CD4-positive, alpha-beta memory T cell (primary cell): ENCODE results near the gene FAM81A. TPM values are rescaled to one million over a fixed set of nuclear protein-coding genes. Genes with fewer than 3 reads are reported as not detected.
"Not testable (repeated sequence)": the region's sequence is repeated elsewhere in the genome, so short reads cannot be mapped to it uniquely, and the experiment has no call there.

ENCODE experiments used
- CTCF ChIA-PET: fragments of 350-600 bp; sonication (Branson Sonifier 250); formaldehyde crosslinking; loops from one replicate; lab custom pipeline; 2021; ENCODE audit warnings: inconsistent platforms; ENCODE audit not compliant: partially characterized antibody; lab: Charles Lee
- POLR2A ChIA-PET: fragments of 350-600 bp; sonication (Branson Sonifier 250); formaldehyde crosslinking; loops from one replicate; lab custom pipeline; 2021; ENCODE audit not compliant: partially characterized antibody; lab: Charles Lee
- DNase-seq, 5 donors: peaks; one replicate each; pipeline versions ENCODE4 v3.0.0 to v3.0.0-alpha.2; 2020 to 2022; ENCODE audit warnings: mixed read lengths in 1 of 5
- H3K27ac ChIP-seq: one replicate; pipeline ENCODE4 v1.7.0; 2013; ENCODE audit warnings: low read depth, low read length
- H3K27me3 ChIP-seq: 2 replicates; pipeline ENCODE4 v1.7.0; 2013; ENCODE audit warnings: mild to moderate bottlenecking, low read length, moderate library complexity; ENCODE audit not compliant: insufficient read depth
- H3K36me3 ChIP-seq: 2 replicates; pipeline ENCODE4 v1.7.0; 2013; ENCODE audit warnings: mild to moderate bottlenecking, low read length, moderate library complexity; ENCODE audit not compliant: insufficient read depth
- H3K4me1 ChIP-seq: 2 replicates; pipeline ENCODE4 v1.7.0; 2013; ENCODE audit warnings: mild to moderate bottlenecking, low read length, moderate library complexity; ENCODE audit not compliant: insufficient read depth
- H3K4me3 ChIP-seq, 2 donors: one replicate each; pipeline ENCODE4 v1.7.0; 2013; ENCODE audit warnings: low read length in 2 of 2, mild to moderate bottlenecking in 1 of 2
- H3K9me3 ChIP-seq, 2 donors: one replicate each; pipeline ENCODE4 v1.7.0; 2013; ENCODE audit warnings: low read length in 2 of 2, control low read depth in 1 of 2; ENCODE audit not compliant: control insufficient read depth in 1 of 2
- H3K27ac Mint-ChIP-seq, 7 donors: one replicate each; pipeline ENCODE4 v1.8.0; 2020 to 2021; ENCODE audit warnings: mixed read lengths in 7 of 7, mild to moderate bottlenecking in 6 of 7, inconsistent platforms in 3 of 7, moderate library complexity in 3 of 7
- H3K27me3 Mint-ChIP-seq, 2 donors: one replicate each; pipeline ENCODE4 v1.8.0; 2020 to 2021; ENCODE audit warnings: mixed read lengths in 2 of 2
- H3K36me3 Mint-ChIP-seq, 2 donors: one replicate each; pipeline ENCODE4 v1.8.0; 2020 to 2021; ENCODE audit warnings: mixed read lengths in 2 of 2, inconsistent platforms in 1 of 2, mild to moderate bottlenecking in 1 of 2
- H3K4me1 Mint-ChIP-seq, 4 donors: one replicate each; pipeline ENCODE4 v1.8.0; 2020 to 2021; ENCODE audit warnings: mixed read lengths in 4 of 4, mild to moderate bottlenecking in 1 of 4
- H3K4me3 Mint-ChIP-seq, 8 donors: one replicate each; pipeline ENCODE4 v1.8.0; 2020 to 2021; ENCODE audit warnings: mixed read lengths in 8 of 8, mild to moderate bottlenecking in 7 of 8, moderate library complexity in 6 of 8, inconsistent platforms in 3 of 8
- H3K9me3 Mint-ChIP-seq, 8 donors: one replicate each; pipeline ENCODE4 v1.8.0; 2020 to 2021; ENCODE audit warnings: mixed read lengths in 8 of 8, mild to moderate bottlenecking in 5 of 8, inconsistent platforms in 3 of 8, moderate library complexity in 1 of 8
- intact Hi-C: fragments of 100-400 bp; cut with micrococcal nuclease; formaldehyde crosslinking; loops from one replicate; pipeline ENCODE4 v1.15.1; 2023
- polyA plus RNA-seq, 2 donors: library from polyadenylated mRNA; unstranded; fragments of 300-500 nt; fragmentation: Illumina TruSeq; gene quantifications; one replicate each; pipeline ENCODE4 v1.2.3, GENCODE V29; 2021
- total RNA-seq, 2 experiments: library from RNA; stranded (reverse); gene quantifications; one replicate each; pipeline ENCODE4 v1.2.3, GENCODE V29; 2021

FAM81A gene
- total and polyA plus RNA-seq, 4 experiments from 2014 or later = not detected

DNA sequence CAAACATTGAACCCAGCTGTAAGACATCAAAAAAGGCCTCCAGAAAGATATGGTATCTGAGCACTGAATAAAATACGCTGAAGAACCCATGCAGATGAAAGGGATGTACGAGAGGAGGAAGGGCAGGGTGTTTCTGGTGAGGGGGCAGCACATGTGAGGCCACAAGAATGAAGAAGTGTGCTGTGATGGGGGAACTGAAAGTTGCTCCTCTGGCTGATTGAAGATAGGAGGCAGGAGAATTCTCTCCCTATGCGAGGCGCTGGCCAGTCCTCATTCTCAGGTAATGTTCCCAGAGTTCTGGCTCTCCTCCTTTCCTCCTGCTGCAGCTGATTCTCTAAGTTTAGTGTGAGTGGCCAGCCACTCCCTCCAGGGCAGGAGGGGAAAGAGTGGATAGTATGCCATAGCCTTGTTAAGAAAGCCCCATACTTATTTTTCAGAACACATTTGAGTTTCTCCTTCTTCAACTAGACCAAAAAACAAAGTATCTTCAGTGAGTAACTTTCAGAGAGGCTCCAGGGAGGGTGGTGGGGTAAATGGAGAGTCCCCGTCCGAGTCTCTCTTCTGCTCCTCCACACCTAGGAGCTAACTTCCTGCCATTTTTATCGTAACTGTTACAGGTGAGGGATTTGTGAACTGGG is 38.4 kb upstream of the FAM81A start:
- Mint-ChIP-seq H3K9me3 (no peaks in the 10 kb centered on the region), H3K4me3 (no peak overlapping the region), H3K36me3 (no peaks in the 10 kb centered on the region), H3K27ac (no peak overlapping the region), H3K4me1 (no peaks in the 10 kb centered on the region), H3K27me3 (peaks cover 14% of the 10 kb centered on the region in 2 donors)
- ChIA-PET CTCF (no interaction called here), POLR2A (interaction anchor here (0.9 kb wide), 1 partner anchor 9 kb away, joined by 3 read pairs; no protein-coding TSS in a partner anchor)
- DNase-seq = no peak
- Histone ChIP-seq H3K4me3 (no peak overlapping the region), H3K4me1 (no peaks in the 10 kb centered on the region), H3K9me3 (no peaks in the 10 kb centered on the region), H3K27me3 (no peaks in the 10 kb centered on the region), H3K27ac (no peak overlapping the region), H3K36me3 (no peaks in the 10 kb centered on the region)
- intact Hi-C loops = no loop called here

DNA sequence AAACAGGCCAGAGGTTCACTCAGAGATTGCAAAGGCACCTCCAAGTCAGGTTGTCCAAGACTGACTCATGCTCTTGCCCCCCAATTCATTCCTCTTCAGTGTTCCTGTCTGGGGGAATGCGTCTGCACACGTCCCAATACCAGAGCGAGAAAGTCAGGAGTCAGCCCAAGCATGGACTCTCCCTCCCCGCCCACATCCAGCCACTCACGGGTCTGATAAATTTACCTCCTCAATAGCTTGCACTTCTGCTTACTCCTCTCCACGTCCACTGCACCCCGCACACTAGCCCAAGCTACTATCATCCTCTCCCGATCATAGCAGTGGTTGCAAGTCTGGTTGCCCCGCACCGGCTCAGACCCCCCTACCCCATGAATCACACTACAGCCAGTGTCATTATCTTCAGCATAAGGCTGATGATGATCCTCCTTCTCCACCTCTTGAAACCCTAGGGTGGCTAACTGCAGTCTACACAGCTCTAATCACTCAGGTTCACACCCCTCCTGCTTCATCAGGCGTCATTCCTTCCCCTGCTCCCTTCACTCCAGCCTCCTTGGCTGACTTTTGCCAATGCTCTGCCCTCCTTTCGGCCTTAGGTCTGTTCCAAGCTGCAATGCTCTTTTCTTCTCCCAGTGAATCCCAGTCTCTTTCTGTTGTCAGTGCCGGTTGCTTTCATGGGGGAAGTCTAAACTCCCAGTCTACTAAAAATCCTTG is 37.7 kb upstream of the FAM81A start:
- ChIA-PET POLR2A (no interaction called here), CTCF (no interaction called here)
- no peaks in the 10 kb centered on the region for H3K9me3 ChIP-seq
- H3K36me3 ChIP-seq = no peaks in the 10 kb centered on the region
- no peak overlapping the region for H3K4me3 Mint-ChIP-seq
- no peak overlapping the region for H3K4me3 ChIP-seq
- peak overlapping the region in 1 of 7 donors; percentile 48 for H3K27ac Mint-ChIP-seq
- no peak for DNase-seq
- H3K4me1 ChIP-seq = no peaks in the 10 kb centered on the region
- H3K9me3 Mint-ChIP-seq = no peaks in the 10 kb centered on the region
- H3K4me1 Mint-ChIP-seq = no peaks in the 10 kb centered on the region
- no peaks in the 10 kb centered on the region for H3K36me3 Mint-ChIP-seq
- intact Hi-C loops = no loop called here
- H3K27me3 Mint-ChIP-seq = peaks cover 14 to 15% of the 10 kb centered on the region in 2 donors
- H3K27ac ChIP-seq = no peak overlapping the region
- H3K27me3 ChIP-seq = no peaks in the 10 kb centered on the region

DNA sequence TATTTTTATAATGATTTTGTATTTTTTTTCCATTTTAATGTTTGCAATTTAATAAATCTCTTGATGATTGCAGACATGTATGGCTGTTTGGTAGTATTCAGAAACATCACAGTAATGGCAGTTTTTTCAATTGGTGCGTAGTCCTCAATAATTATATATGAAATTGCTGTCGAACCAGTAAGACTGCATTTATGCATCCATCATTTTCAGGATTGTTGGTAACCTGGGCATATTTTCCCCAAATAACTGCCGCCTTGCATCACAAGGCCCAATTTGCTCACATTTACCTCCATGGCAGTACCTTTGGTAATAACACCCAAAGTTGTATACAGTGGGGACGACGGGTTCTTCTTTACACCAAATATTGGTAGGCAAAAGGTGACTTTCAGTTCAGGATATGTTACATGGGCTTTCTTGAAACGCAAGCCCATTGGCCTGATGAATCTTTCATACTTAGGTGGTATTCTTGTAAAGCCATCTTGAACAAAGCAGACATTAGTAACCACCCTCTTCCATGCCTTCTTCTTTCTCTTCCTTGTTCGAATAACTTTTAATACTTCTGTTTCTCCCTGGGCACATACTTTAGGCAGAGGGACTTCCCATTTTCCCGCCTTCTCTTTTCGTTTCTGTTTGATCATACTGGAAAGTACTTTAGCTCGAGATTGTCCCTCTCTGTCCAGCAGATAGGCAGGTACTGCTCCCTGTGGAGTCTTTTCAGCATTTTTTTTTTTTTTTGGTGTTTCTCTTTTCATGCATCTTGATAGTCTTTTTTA is 36.7 kb upstream of the FAM81A start:
- DNase-seq, POLR2A ChIA-PET: not testable (repeated sequence)

DNA sequence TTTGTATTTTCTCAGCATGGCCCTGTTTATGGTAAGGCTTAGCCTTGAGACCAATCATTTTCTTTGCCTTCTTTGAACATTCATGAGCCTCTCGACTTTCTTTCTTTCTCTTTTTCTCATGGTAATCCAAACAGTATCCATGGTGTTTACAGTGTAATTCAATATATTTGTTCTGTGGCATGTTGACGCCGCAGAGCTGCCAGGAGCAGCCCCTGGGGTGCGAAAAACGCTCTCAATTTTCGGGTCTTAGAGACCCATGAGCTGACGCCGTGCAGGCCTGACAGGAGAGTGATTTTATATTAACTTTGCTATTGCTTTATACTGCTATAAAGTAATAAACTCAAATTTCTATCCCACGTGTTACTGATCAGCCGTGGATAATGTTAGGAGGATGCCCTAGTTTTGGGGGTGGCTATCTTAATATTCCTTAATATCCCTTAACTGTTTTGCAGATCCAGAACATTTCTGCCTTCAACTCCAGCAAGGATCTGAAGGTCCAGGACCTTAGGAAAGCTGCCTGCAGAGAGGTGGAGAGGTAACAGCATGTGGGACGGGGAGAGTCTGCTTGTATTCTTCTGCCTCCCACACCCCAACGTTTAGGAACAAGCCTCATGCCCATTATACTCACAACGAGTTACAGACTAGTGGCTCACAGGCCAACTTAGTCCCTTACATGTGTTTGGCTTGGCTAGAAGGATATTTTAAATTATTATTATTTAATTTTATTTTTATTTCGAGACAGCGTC is 36.0 kb upstream of the FAM81A start:
- H3K4me3 Mint-ChIP-seq = no peak overlapping the region
- no peak overlapping the region for H3K27ac Mint-ChIP-seq
- no peaks in the 10 kb centered on the region for H3K36me3 ChIP-seq
- H3K4me1 ChIP-seq = no peaks in the 10 kb centered on the region
- H3K9me3 Mint-ChIP-seq = no peaks in the 10 kb centered on the region
- no peak overlapping the region for H3K27ac ChIP-seq
- no peaks in the 10 kb centered on the region for H3K9me3 ChIP-seq
- H3K27me3 ChIP-seq = no peaks in the 10 kb centered on the region
- intact Hi-C loops = no loop called here
- ChIA-PET CTCF (no interaction called here), POLR2A (no interaction called here)
- H3K27me3 Mint-ChIP-seq = peaks cover 6 to 12% of the 10 kb centered on the region in 2 donors
- H3K4me3 ChIP-seq = no peak overlapping the region
- H3K4me1 Mint-ChIP-seq = peaks cover 0 to 2% (median 0%) of the 10 kb centered on the region in 4 donors
- DNase-seq = no peak
- no peaks in the 10 kb centered on the region for H3K36me3 Mint-ChIP-seq

More for the DNA sequence above, 36.7 kb upstream of the FAM81A start:
- H3K4me3 Mint-ChIP-seq, CTCF ChIA-PET, H3K36me3 ChIP-seq, H3K36me3 Mint-ChIP-seq, H3K27ac Mint-ChIP-seq, intact Hi-C loops, H3K27ac ChIP-seq, H3K4me1 ChIP-seq, H3K4me3 ChIP-seq, H3K9me3 Mint-ChIP-seq, H3K9me3 ChIP-seq, H3K27me3 ChIP-seq, H3K4me1 Mint-ChIP-seq: not testable (repeated sequence)
- H3K27me3 Mint-ChIP-seq = peaks cover 10 to 14% of the 10 kb centered on the region in 2 donors

DNA sequence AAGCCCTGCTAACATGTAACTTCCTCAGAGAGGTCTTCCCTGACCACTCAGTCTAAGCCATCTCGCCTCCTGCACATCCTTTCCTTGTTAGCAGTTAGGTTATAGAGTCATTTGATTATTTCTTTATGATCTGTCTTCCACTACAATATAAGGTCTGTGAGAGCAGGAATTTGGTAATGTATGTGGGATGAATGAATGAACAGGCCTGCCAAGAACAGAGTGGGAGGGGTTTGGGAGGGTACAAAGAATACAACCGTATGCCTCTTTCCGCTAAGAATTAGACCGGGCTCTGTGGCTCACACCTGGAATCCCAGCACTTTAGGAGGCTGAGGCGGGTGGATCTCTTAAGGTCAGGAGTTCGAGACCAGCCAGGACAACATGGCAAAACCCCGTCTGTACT is 32.9 kb upstream of the FAM81A start:
- H3K9me3 ChIP-seq = no peaks in the 10 kb centered on the region
- no peak for DNase-seq
- CTCF ChIA-PET = interaction anchor here (1.0 kb wide), 1 partner anchor 158 kb away, joined by 3 read pairs; no protein-coding TSS in a partner anchor
- no peak overlapping the region for H3K4me3 ChIP-seq
- no peaks in the 10 kb centered on the region for H3K4me1 ChIP-seq
- no peaks in the 10 kb centered on the region for H3K27me3 ChIP-seq
- intact Hi-C loops = no loop called here
- Mint-ChIP-seq H3K27ac (no peak overlapping the region), H3K9me3 (no peaks in the 10 kb centered on the region), H3K27me3 (peaks cover 2 to 8% of the 10 kb centered on the region in 2 donors), H3K36me3 (no peaks in the 10 kb centered on the region), H3K4me1 (peaks cover 0 to 2% (median 1%) of the 10 kb centered on the region in 4 donors), H3K4me3 (no peak overlapping the region)
- POLR2A ChIA-PET = no interaction called here
- H3K27ac ChIP-seq = no peak overlapping the region
- H3K36me3 ChIP-seq = no peaks in the 10 kb centered on the region

DNA sequence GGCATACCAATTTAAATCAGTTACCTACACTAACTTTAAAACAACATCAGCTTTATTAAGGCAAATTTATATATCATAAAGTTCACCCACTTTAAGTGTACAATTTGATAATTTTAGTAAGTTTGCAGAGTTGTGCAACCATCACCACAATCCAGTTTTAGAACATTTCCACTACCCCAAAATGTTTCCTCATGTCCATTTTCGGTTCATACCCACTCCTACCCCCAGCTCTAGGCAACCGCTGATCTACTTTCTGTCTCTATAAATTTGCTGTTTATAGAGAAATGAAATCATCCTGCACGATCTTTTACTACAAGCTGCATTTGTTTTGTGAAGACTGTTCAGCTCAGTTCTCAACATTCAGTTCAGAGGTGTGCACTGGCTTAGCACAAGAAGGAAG is 31.5 kb upstream of the FAM81A start:
- H3K27ac Mint-ChIP-seq = no peak overlapping the region
- H3K27me3 ChIP-seq = no peaks in the 10 kb centered on the region
- H3K9me3 Mint-ChIP-seq = no peaks in the 10 kb centered on the region
- H3K4me1 Mint-ChIP-seq = peaks cover 0 to 6% (median 1%) of the 10 kb centered on the region in 4 donors
- intact Hi-C loops = no loop called here
- H3K36me3 ChIP-seq = no peaks in the 10 kb centered on the region
- H3K4me3 Mint-ChIP-seq = no peak overlapping the region
- no peak overlapping the region for H3K27ac ChIP-seq
- H3K4me3 ChIP-seq = no peak overlapping the region
- DNase-seq = no peak
- ChIA-PET CTCF (interaction anchor here (0.6 to 0.7 kb wide), 2 partner anchors 13 to 22 kb away, joined by 3 read pairs; no protein-coding TSS in a partner anchor), POLR2A (interaction anchor here (1.2 kb wide), 1 partner anchor 12 kb away, joined by 3 read pairs; no protein-coding TSS in a partner anchor)
- no peaks in the 10 kb centered on the region for H3K36me3 Mint-ChIP-seq
- peaks cover 0 to 4% of the 10 kb centered on the region in 2 donors for H3K27me3 Mint-ChIP-seq
- H3K4me1 ChIP-seq = no peaks in the 10 kb centered on the region
- no peaks in the 10 kb centered on the region for H3K9me3 ChIP-seq
